ENCODE results near the gene TOM1L2.

GRCh38 chr17:17993852-17994251 lies 21.7 kb upstream of the TOM1L2 start:
- TF ChIP-seq, protein P1, sequence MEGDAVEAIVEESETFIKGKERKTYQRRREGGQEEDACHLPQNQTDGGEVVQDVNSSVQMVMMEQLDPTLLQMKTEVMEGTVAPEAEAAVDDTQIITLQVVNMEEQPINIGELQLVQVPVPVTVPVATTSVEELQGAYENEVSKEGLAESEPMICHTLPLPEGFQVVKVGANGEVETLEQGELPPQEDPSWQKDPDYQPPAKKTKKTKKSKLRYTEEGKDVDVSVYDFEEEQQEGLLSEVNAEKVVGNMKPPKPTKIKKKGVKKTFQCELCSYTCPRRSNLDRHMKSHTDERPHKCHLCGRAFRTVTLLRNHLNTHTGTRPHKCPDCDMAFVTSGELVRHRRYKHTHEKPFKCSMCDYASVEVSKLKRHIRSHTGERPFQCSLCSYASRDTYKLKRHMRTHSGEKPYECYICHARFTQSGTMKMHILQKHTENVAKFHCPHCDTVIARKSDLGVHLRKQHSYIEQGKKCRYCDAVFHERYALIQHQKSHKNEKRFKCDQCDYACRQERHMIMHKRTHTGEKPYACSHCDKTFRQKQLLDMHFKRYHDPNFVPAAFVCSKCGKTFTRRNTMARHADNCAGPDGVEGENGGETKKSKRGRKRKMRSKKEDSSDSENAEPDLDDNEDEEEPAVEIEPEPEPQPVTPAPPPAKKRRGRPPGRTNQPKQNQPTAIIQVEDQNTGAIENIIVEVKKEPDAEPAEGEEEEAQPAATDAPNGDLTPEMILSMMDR (IDR thresholded peaks at IDR 0.05; ENCODE audit: insufficient read depth, low read length), result no peak
- no peak for TF ChIP-seq GABPA (IDR thresholded peaks at IDR 0.05; ENCODE audit: low read depth)
- TF ChIP-seq, protein P2, sequence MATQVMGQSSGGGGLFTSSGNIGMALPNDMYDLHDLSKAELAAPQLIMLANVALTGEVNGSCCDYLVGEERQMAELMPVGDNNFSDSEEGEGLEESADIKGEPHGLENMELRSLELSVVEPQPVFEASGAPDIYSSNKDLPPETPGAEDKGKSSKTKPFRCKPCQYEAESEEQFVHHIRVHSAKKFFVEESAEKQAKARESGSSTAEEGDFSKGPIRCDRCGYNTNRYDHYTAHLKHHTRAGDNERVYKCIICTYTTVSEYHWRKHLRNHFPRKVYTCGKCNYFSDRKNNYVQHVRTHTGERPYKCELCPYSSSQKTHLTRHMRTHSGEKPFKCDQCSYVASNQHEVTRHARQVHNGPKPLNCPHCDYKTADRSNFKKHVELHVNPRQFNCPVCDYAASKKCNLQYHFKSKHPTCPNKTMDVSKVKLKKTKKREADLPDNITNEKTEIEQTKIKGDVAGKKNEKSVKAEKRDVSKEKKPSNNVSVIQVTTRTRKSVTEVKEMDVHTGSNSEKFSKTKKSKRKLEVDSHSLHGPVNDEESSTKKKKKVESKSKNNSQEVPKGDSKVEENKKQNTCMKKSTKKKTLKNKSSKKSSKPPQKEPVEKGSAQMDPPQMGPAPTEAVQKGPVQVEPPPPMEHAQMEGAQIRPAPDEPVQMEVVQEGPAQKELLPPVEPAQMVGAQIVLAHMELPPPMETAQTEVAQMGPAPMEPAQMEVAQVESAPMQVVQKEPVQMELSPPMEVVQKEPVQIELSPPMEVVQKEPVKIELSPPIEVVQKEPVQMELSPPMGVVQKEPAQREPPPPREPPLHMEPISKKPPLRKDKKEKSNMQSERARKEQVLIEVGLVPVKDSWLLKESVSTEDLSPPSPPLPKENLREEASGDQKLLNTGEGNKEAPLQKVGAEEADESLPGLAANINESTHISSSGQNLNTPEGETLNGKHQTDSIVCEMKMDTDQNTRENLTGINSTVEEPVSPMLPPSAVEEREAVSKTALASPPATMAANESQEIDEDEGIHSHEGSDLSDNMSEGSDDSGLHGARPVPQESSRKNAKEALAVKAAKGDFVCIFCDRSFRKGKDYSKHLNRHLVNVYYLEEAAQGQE (IDR thresholded peaks at IDR 0.05; ENCODE audit: insufficient replicate concordance, low read depth), result no peak
- TF ChIP-seq SPI1 (IDR thresholded peaks at IDR 0.05; ENCODE audit: borderline replicate concordance, low read depth), result no peak
- no peak for TF ChIP-seq POLR2AphosphoS5 (IDR thresholded peaks at IDR 0.05; ENCODE audit: low read depth)
